Sigmoid colon (tissue), 7 donors: Measurements from ENCODE around the gene SORCS1. TPM values are rescaled to one million over a fixed set of nuclear protein-coding genes. Genes with fewer than 3 reads are reported as not detected.

Experiments
- DNase-seq: peaks from one replicate; pipeline ENCODE4 v3.0.0-alpha.2; 2019
- H3K27ac ChIP-seq, 4 donors: fragments of 200-600 bp; sonication (generic); one replicate each; pipeline ENCODE4 v1.5.1; 2016 to 2019; ENCODE audit warnings: mild to moderate bottlenecking in 1 of 4
- H3K27me3 ChIP-seq, 3 donors: fragments of 200-600 bp; sonication (generic); one replicate each; pipeline ENCODE4 v1.5.1; 2019; ENCODE audit warnings: mild to moderate bottlenecking in 1 of 3
- H3K36me3 ChIP-seq, 4 donors: fragments of 200-600 bp; sonication (generic); one replicate each; pipeline ENCODE4 v1.5.1; 2016 to 2019
- H3K4me1 ChIP-seq, 4 donors: fragments of 200-600 bp; sonication (generic); one replicate each; pipeline ENCODE4 v1.5.1; 2017 to 2019
- H3K4me3 ChIP-seq, 4 donors: fragments of 200-600 bp; sonication (generic); one replicate each; pipeline ENCODE4 v1.5.1; 2017 to 2019; ENCODE audit warnings: mild to moderate bottlenecking in 2 of 4, moderate library complexity in 1 of 4
- H3K9me3 ChIP-seq, 4 donors: fragments of 200-600 bp in 3 of 4; sonication (generic) in 3 of 4; one replicate each; pipeline versions ENCODE4 v1.5.1 to v1.6.1; 2013 to 2019
- CTCF ChIP-seq, 4 experiments: fragments of 450-650 bp in 3 of 4; fragments of 200-600 bp in 1 of 4; IDR thresholded peaks; one replicate each; pipeline ENCODE4 v1.5.1; 2016 to 2019; ENCODE audit warnings: antibody characterized with exemption in 4 of 4, mild to moderate bottlenecking in 3 of 4, moderate library complexity in 2 of 4
- EP300 ChIP-seq, 4 donors: sonication (generic); formaldehyde crosslinking; IDR thresholded peaks; one replicate each; pipeline ENCODE4 v1.6.1; 2017; ENCODE audit warnings: antibody characterized with exemption in 4 of 4
- POLR2A ChIP-seq, 2 donors: fragments of 450-650 bp; IDR thresholded peaks; one replicate each; pipeline ENCODE4 v1.6.1; 2016; ENCODE audit warnings: antibody characterized with exemption in 2 of 2, mild to moderate bottlenecking in 2 of 2, moderate library complexity in 2 of 2
- POLR2AphosphoS5 ChIP-seq, 4 donors: sonication (generic); formaldehyde crosslinking; IDR thresholded peaks; one replicate each; pipeline ENCODE4 v1.6.1; 2017; ENCODE audit warnings: antibody characterized with exemption in 4 of 4
- WGBS, 2 donors: extraction: QIAGEN DNeasy Blood & Tissue Kit; methylation state at CpG; one replicate each; pipeline ENCODE4 v1.1.7; 2013; 5-methylcytosine and 5-hydroxymethylcytosine counted together
- intact Hi-C: fragments of 100-400 bp; cut with DNase I; formaldehyde crosslinking; loops from one replicate; pipeline ENCODE4 v1.15.1; 2023
- polyA plus RNA-seq, 3 donors: library from polyadenylated mRNA; stranded (reverse); fragments of 200-250 nt; gene quantifications; one replicate each; pipeline ENCODE4 v1.2.3, GENCODE V29; 2013
- total RNA-seq, 4 donors: library from RNA; depleted of rRNA; stranded (reverse); fragments of >200 nt; gene quantifications; one replicate each; pipeline ENCODE4 v1.1.0, GENCODE V29; 2016
- donor health status: healthy with polysubstance abuse.
- donor health status: Bipolar disorder and iron deficiency.
- donor health status: healthy.

The SORCS1 gene
- total and polyA plus RNA-seq, 7 donors = 2.5 to 18.3 (median 8.7) TPM; not detected in 1

- Histone ChIP-seq H3K27ac (no peak overlapping the region), H3K36me3 (no peaks in the 10 kb centered on the region), H3K27me3 (no peaks in the 10 kb centered on the region), H3K4me3 (no peak overlapping the region), H3K4me1 (no peaks in the 10 kb centered on the region), H3K9me3 (no peaks in the 10 kb centered on the region)
- intact Hi-C loops = no loop called here
- 43 to 59% methylated on average over 2 of the region's 2 CpGs for whole genome bisulfite sequencing, 2 donors
- TF ChIP-seq EP300 (IDR thresholded peaks at IDR 0.05) (no peak), POLR2AphosphoS5 (IDR thresholded peaks at IDR 0.05) (no peak), CTCF (IDR thresholded peaks at IDR 0.05) (no peak), POLR2A (IDR thresholded peaks at IDR 0.05) (no peak)
- no peak for DNase-seq
Observed at GRCh38 chr10:106577756-106578155, 586.8 kb downstream of the SORCS1 start.

GRCh38 chr10:106577266-106577665 lies 587.2 kb downstream of the SORCS1 start:
- TF ChIP-seq POLR2AphosphoS5 (IDR thresholded peaks at IDR 0.05) (no peak), POLR2A (IDR thresholded peaks at IDR 0.05) (no peak), CTCF (IDR thresholded peaks at IDR 0.05) (no peak), EP300 (IDR thresholded peaks at IDR 0.05) (no peak)
- Histone ChIP-seq H3K4me1 (no peaks in the 10 kb centered on the region), H3K36me3 (no peaks in the 10 kb centered on the region), H3K27me3 (no peaks in the 10 kb centered on the region), H3K9me3 (no peaks in the 10 kb centered on the region), H3K27ac (no peak overlapping the region), H3K4me3 (no peak overlapping the region)
- 66 to 73% methylated on average over 9 of the region's 9 CpGs for WGBS, 2 donors
- intact Hi-C loops = no loop called here
- no peak for DNase-seq

- no peak overlapping the region for H3K4me3 ChIP-seq
- intact Hi-C loops = no loop called here
- DNase-seq = no peak
- H3K9me3 ChIP-seq = no peaks in the 10 kb centered on the region
- no peak overlapping the region for H3K27ac ChIP-seq
- WGBS, 2 donors = 44 to 74% methylated on average over 4 of the region's 4 CpGs
- no peaks in the 10 kb centered on the region for H3K36me3 ChIP-seq
- no peaks in the 10 kb centered on the region for H3K27me3 ChIP-seq
- no peaks in the 10 kb centered on the region for H3K4me1 ChIP-seq
- TF ChIP-seq POLR2AphosphoS5 (IDR thresholded peaks at IDR 0.05) = no peak
- TF ChIP-seq POLR2A (IDR thresholded peaks at IDR 0.05) = no peak
- no peak for TF ChIP-seq EP300 (IDR thresholded peaks at IDR 0.05)
- TF ChIP-seq CTCF (IDR thresholded peaks at IDR 0.05) = no peak
Observed at GRCh38 chr10:106576534-106576933, 588.0 kb downstream of the SORCS1 start.

GRCh38 chr10:106573106-106573505 lies 591.4 kb downstream of the SORCS1 start:
- no peaks in the 10 kb centered on the region for H3K27me3 ChIP-seq
- H3K9me3 ChIP-seq = no peaks in the 10 kb centered on the region
- no peak overlapping the region for H3K27ac ChIP-seq
- 66 to 74% methylated on average over 5 of the region's 5 CpGs for WGBS, 2 donors
- H3K4me3 ChIP-seq = no peak overlapping the region
- DNase-seq = no peak
- H3K36me3 ChIP-seq = no peaks in the 10 kb centered on the region
- TF ChIP-seq POLR2A (IDR thresholded peaks at IDR 0.05) (no peak), POLR2AphosphoS5 (IDR thresholded peaks at IDR 0.05) (no peak), CTCF (IDR thresholded peaks at IDR 0.05) (no peak), EP300 (IDR thresholded peaks at IDR 0.05) (no peak)
- no peaks in the 10 kb centered on the region for H3K4me1 ChIP-seq
- intact Hi-C loops = no loop called here
